Stimulated activated CD4-positive, alpha-beta T cell treated with anti-CD3 and anti-CD28 coated beads, Interleukin-12 subunit alpha, Interleukin-12 subunit beta, amount 100 ng/mL, for 48 hours (primary cell): Measurements from ENCODE around the gene SLC12A7.

Experiments
- DNase-seq, 3 donors: peaks; one replicate each; pipeline ENCODE4 v3.0.0-alpha.2; 2020; ENCODE audit warnings: low read depth in 2 of 3, low spot score in 1 of 3

SLC12A7 gene

GRCh38 chr5:1054018-1054798, 57.7 kb downstream of the SLC12A7 start:
- no peak for DNase-seq

- no peak for DNase-seq
Observed at GRCh38 chr5:1053391-1054017, 58.4 kb downstream of the SLC12A7 start.

- no peak for DNase-seq
Observed at GRCh38 chr5:1052641-1053390, 59.0 kb downstream of the SLC12A7 start.

- no peak for DNase-seq
Observed at GRCh38 chr5:1052076-1052475, 59.8 kb downstream of the SLC12A7 start.

- no peak for DNase-seq
Observed at GRCh38 chr5:1051366-1051720, 60.5 kb downstream of the SLC12A7 start.

- DNase-seq: no peak
Observed at GRCh38 chr5:1050423-1051365, 61.2 kb downstream of the SLC12A7 start.

GRCh38 chr5:1048861-1049838, 62.7 kb downstream of the SLC12A7 start:
- no peak for DNase-seq

GRCh38 chr5:1048162-1048721, 63.6 kb downstream of the SLC12A7 start:
- no peak for DNase-seq

- DNase-seq: no peak
Observed at GRCh38 chr5:1047332-1047965, 64.4 kb downstream of the SLC12A7 start.

GRCh38 chr5:1045960-1046560, 65.8 kb downstream of the SLC12A7 start:
- DNase-seq: no peak

- DNase-seq: no peak
Observed at GRCh38 chr5:1044117-1044516, 67.7 kb downstream of the SLC12A7 start.

- DNase-seq: no peak
Observed at GRCh38 chr5:1043327-1043726, 68.5 kb downstream of the SLC12A7 start.

GRCh38 chr5:1042626-1043025, 69.2 kb downstream of the SLC12A7 start:
- no peak for DNase-seq

- DNase-seq: no peak
Observed at GRCh38 chr5:1041225-1042143, 70.4 kb downstream of the SLC12A7 start.

GRCh38 chr5:1040571-1040970, 71.3 kb downstream of the SLC12A7 start:
- DNase-seq: no peak

GRCh38 chr5:1039706-1040260, 72.1 kb downstream of the SLC12A7 start:
- DNase-seq: no peak

GRCh38 chr5:1039210-1039548, 72.7 kb downstream of the SLC12A7 start:
- DNase-seq: no peak
